Osteoblast (primary cell): ENCODE results near the gene VSIG2. TPM values are rescaled to one million over a fixed set of nuclear protein-coding genes. Genes with fewer than 3 reads are reported as not detected.

Experiments
- DNase-seq: peaks from one replicate; pipeline ENCODE4 v3.0.0; 2011; ENCODE audit warnings: low spot score, mixed read lengths; ENCODE audit not compliant: insufficient read length; ENCODE audit errors: missing footprints
- H2AFZ ChIP-seq: 2 replicates; pipeline ENCODE4 v1.6.0; 2011; ENCODE audit warnings: mild to moderate bottlenecking, low read length
- H3K27ac ChIP-seq: 2 replicates; pipeline ENCODE4 v1.5.1; 2011; ENCODE audit warnings: mild to moderate bottlenecking, low read depth, low read length, moderate library complexity
- H3K27me3 ChIP-seq: 2 replicates; pipeline ENCODE4 v1.6.0; 2012; ENCODE audit warnings: mild to moderate bottlenecking, control low read depth, inconsistent platforms, low read length, moderate library complexity; ENCODE audit not compliant: insufficient read depth
- H3K36me3 ChIP-seq: 2 replicates; pipeline ENCODE4 v1.5.1; 2011; ENCODE audit warnings: mild to moderate bottlenecking, low read length, control low read depth, moderate library complexity; ENCODE audit not compliant: insufficient read depth
- H3K4me1 ChIP-seq: 2 replicates; pipeline ENCODE4 v1.5.1; 2011; ENCODE audit warnings: mild to moderate bottlenecking, low read length, control low read depth, moderate library complexity; ENCODE audit not compliant: insufficient read depth
- H3K4me2 ChIP-seq: 2 replicates; pipeline ENCODE4 v1.6.0; 2011; ENCODE audit warnings: mild to moderate bottlenecking, low read length; ENCODE audit not compliant: insufficient read depth
- H3K4me3 ChIP-seq: fragments of 200-600 bp; sonication (generic); 3 replicates; pipeline ENCODE4 v1.5.1; 2012; ENCODE audit warnings: mild to moderate bottlenecking, low read length, inconsistent platforms; ENCODE audit not compliant: insufficient read depth
- H3K79me2 ChIP-seq: 2 replicates; pipeline ENCODE4 v1.6.0; 2012; ENCODE audit warnings: mild to moderate bottlenecking, low read length, control low read depth, inconsistent platforms; ENCODE audit not compliant: insufficient read depth
- H3K9me3 ChIP-seq: 2 replicates; pipeline ENCODE4 v1.5.1; 2011; ENCODE audit warnings: low read depth, low read length, control low read depth
- H4K20me1 ChIP-seq: 2 replicates; pipeline ENCODE4 v1.6.0; 2012; ENCODE audit warnings: mild to moderate bottlenecking, low read length, control low read depth; ENCODE audit not compliant: insufficient read depth
- CTCF ChIP-seq: IDR thresholded peaks from 2 replicates; pipeline ENCODE4 v1.5.1; 2011; ENCODE audit warnings: mild to moderate bottlenecking, low read depth, low read length, moderate library complexity; ENCODE audit errors: extremely low read depth
- total RNA-seq: library from RNA; depleted of rRNA; stranded (reverse); fragments of >200 nt; gene quantifications from 2 replicates; pipeline ENCODE4 v1.2.3, GENCODE V29; 2012

Gene VSIG2
- total RNA-seq, 1 donor: not detected

GRCh38 chr11:124753624-124754023 lies 1.6 kb upstream of the VSIG2 start:
- no peaks in the 10 kb centered on the region for H3K36me3 ChIP-seq
- H3K4me1 ChIP-seq: peaks cover 2% of the 10 kb centered on the region
- H3K9me3 ChIP-seq: no peaks in the 10 kb centered on the region
- H3K27me3 ChIP-seq: peaks cover 48% of the 10 kb centered on the region
- no peaks in the 10 kb centered on the region for H4K20me1 ChIP-seq
- no peak overlapping the region for H3K4me2 ChIP-seq
- H2AFZ ChIP-seq: no peak overlapping the region
- no peak for DNase-seq
- H3K27ac ChIP-seq: no peak overlapping the region
- H3K79me2 ChIP-seq: no peaks in the 10 kb centered on the region
- TF ChIP-seq CTCF: no peak
- no peak overlapping the region for H3K4me3 ChIP-seq

GRCh38 chr11:124753205-124753604 lies 1.1 kb upstream of the VSIG2 start:
- no peak for DNase-seq
- Histone ChIP-seq H3K27ac (no peak overlapping the region), H3K9me3 (no peaks in the 10 kb centered on the region), H3K4me2 (no peak overlapping the region), H4K20me1 (no peaks in the 10 kb centered on the region), H3K4me1 (no peaks in the 10 kb centered on the region), H3K36me3 (no peaks in the 10 kb centered on the region), H3K79me2 (no peaks in the 10 kb centered on the region), H3K4me3 (no peak overlapping the region), H3K27me3 (peaks cover 44% of the 10 kb centered on the region), H2AFZ (no peak overlapping the region)
- TF ChIP-seq CTCF: no peak

DNA sequence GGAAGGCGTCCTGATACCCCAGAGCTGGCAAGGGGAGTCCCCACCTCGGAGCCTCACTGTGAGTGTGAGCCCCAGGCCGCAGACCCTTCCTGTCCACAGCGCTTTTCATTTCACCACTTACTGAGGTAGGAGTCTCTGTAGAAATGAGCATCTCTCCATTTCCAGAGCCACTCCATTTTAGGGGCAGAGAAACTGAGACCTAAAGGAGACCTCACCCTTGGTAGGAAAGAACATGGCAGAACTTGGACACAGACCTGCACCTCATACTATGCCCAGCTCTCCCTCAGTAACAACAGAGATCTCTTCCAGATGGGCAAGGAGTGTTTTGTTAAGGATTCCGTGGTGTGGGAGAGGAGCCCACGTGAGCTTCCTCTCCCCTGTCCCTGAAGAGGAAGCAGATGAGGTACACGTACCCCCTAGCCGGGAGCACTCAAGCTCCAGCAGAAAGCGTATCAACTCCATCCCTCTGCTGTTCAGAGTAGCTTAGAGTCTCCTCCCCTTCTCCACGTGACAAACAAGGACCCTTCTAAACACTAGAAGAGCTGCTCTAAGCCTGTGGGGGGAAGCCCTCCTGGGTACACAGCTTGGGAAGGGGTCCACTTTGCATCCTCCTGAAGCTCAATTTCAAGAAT lies 532 bp upstream of the VSIG2 start:
- Histone ChIP-seq H3K4me2 (no peak overlapping the region), H3K4me1 (no peaks in the 10 kb centered on the region), H3K36me3 (no peaks in the 10 kb centered on the region), H3K27me3 (peaks cover 38% of the 10 kb centered on the region), H3K9me3 (no peaks in the 10 kb centered on the region), H3K79me2 (no peaks in the 10 kb centered on the region), H4K20me1 (no peaks in the 10 kb centered on the region), H2AFZ (peak overlapping the region; percentile 15), H3K4me3 (no peak overlapping the region), H3K27ac (no peak overlapping the region)
- TF ChIP-seq CTCF: no peak
- no peak for DNase-seq

GRCh38 chr11:124751391-124751740 lies 689 bp downstream of the VSIG2 start:
- H3K4me3 ChIP-seq: no peak overlapping the region
- H3K79me2 ChIP-seq: no peaks in the 10 kb centered on the region
- no peaks in the 10 kb centered on the region for H3K9me3 ChIP-seq
- H3K4me2 ChIP-seq: no peak overlapping the region
- no peak overlapping the region for H3K27ac ChIP-seq
- peaks cover 29% of the 10 kb centered on the region for H3K27me3 ChIP-seq
- no peak overlapping the region for H2AFZ ChIP-seq
- H3K36me3 ChIP-seq: no peaks in the 10 kb centered on the region
- peaks cover 3% of the 10 kb centered on the region for H3K4me1 ChIP-seq
- DNase-seq: no peak
- no peak for TF ChIP-seq CTCF
- no peaks in the 10 kb centered on the region for H4K20me1 ChIP-seq
